Activated T-cell treated with anti-CD3 and anti-CD28 coated beads, Interleukin-2, amount 50 U/mL, for 24 hours (primary cell): ENCODE measurements around the gene ATP8B4.
A peak's percentile ranks its signal among the peaks of the same experiment; 100 is the strongest.

Experiments used
- DNase-seq: peaks from one replicate; pipeline ENCODE4 v3.0.0-alpha.2; 2020
- H3K27ac Mint-ChIP-seq: 2 replicates; pipeline ENCODE4 v1.8.0; 2020; ENCODE audit warnings: mild to moderate bottlenecking, mixed read lengths
- H3K27me3 Mint-ChIP-seq: 2 replicates; pipeline ENCODE4 v1.8.0; 2020; ENCODE audit warnings: mixed read lengths
- H3K36me3 Mint-ChIP-seq: 2 replicates; pipeline ENCODE4 v1.8.0; 2020; ENCODE audit warnings: low read depth, mixed read lengths
- H3K4me1 Mint-ChIP-seq: 2 replicates; pipeline ENCODE4 v1.8.0; 2020; ENCODE audit warnings: low read depth, mixed read lengths
- H3K4me3 Mint-ChIP-seq: 2 replicates; pipeline ENCODE4 v1.8.0; 2020; ENCODE audit warnings: mild to moderate bottlenecking, moderate library complexity, mixed read lengths
- H3K9me3 Mint-ChIP-seq: 2 replicates; pipeline ENCODE4 v1.8.0; 2020; ENCODE audit warnings: mixed read lengths

ATP8B4 gene

GRCh38 chr15:50016951-50017350 lies 102.1 kb downstream of the ATP8B4 start:
- no peak overlapping the region for H3K4me3 Mint-ChIP-seq
- no peaks in the 10 kb centered on the region for H3K36me3 Mint-ChIP-seq
- H3K27me3 Mint-ChIP-seq: peaks cover 10% of the 10 kb centered on the region
- no peak for DNase-seq
- peaks cover 1% of the 10 kb centered on the region for H3K4me1 Mint-ChIP-seq
- no peaks in the 10 kb centered on the region for H3K9me3 Mint-ChIP-seq
- H3K27ac Mint-ChIP-seq: no peak overlapping the region

DNA sequence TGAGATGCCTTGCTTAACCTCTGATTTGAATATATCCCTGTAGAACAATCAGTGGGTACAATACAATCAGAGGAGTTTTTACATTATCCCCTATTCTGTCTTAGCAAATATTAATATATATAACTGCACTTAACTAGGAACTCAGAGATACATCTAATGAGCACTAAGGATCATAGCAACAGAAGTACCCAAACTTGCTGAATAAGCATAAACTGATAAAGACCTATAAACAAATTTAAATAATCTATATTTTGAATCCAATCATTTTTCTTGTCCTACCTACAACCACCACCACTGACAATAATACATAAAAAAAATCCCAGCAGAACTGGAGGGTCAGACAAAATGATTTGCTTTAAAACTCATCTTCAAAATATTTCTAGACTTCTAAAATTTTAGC lies 106.2 kb downstream of the ATP8B4 start:
- Mint-ChIP-seq H3K9me3 (no peaks in the 10 kb centered on the region), H3K36me3 (no peaks in the 10 kb centered on the region)

DNA sequence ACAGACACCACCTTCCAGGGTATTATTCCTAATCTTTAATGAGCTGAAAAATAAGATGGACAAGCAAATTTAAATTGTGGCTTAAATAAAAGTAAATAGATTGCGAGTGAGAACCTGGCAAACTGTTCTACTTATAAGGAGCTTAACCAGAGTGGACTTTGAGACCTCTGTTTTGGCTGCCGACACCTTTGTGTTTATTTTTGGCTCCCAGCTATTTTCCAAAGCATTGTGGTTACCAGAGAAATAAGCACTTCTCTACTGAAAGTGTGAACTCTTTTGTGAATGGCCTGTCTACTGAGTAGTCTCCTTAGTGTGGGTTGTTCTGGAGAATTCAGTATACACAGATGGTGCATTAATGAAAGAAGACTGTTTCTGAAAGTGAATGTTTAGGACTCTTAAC lies 109.4 kb downstream of the ATP8B4 start:
- H3K27me3 Mint-ChIP-seq: peaks cover 6% of the 10 kb centered on the region
- H3K27ac Mint-ChIP-seq: no peak overlapping the region
- H3K4me1 Mint-ChIP-seq: no peaks in the 10 kb centered on the region
- H3K9me3 Mint-ChIP-seq: no peaks in the 10 kb centered on the region
- H3K4me3 Mint-ChIP-seq: no peak overlapping the region
- no peak for DNase-seq
- no peaks in the 10 kb centered on the region for H3K36me3 Mint-ChIP-seq

More for the DNA sequence above, 106.2 kb downstream of the ATP8B4 start:
- no peak for DNase-seq
- no peaks in the 10 kb centered on the region for H3K4me1 Mint-ChIP-seq
- H3K27me3 Mint-ChIP-seq: peaks cover 6% of the 10 kb centered on the region
- H3K27ac Mint-ChIP-seq: no peak overlapping the region
- no peak overlapping the region for H3K4me3 Mint-ChIP-seq

DNA sequence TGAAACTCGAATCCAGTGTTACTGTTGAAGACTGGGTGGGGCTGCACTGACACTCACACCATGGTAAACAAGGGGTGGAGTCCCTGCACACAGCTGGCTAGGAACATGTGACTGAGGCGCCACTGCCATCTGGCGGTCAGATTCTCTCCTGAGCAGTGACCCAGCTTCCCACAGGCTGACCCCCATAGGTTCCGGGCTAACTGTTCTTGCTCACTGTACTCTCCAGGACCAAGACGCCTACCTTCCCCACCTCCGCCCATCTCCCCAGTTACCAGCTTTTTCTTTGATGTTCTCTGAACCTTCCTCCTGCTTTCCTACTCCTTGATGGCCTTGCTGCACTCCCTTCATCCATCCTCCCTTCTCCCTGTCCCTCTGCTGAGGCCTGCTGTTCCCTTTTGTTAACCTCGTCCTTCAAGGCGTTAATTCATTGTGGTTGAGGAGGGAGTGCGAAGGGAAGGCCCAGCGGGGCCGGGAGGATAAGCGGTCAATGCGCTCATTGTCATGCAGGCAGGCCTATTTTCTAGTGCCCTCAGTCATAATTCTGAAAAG lies 115.2 kb downstream of the ATP8B4 start:
- no peaks in the 10 kb centered on the region for H3K9me3 Mint-ChIP-seq
- no peak overlapping the region for H3K27ac Mint-ChIP-seq
- peaks cover 6% of the 10 kb centered on the region for H3K27me3 Mint-ChIP-seq
- H3K36me3 Mint-ChIP-seq: no peaks in the 10 kb centered on the region
- no peak overlapping the region for H3K4me3 Mint-ChIP-seq
- peak; percentile 61 for DNase-seq
- H3K4me1 Mint-ChIP-seq: peaks cover 6% of the 10 kb centered on the region

- Mint-ChIP-seq H3K4me1 (no peaks in the 10 kb centered on the region), H3K27me3 (no peaks in the 10 kb centered on the region), H3K9me3 (no peaks in the 10 kb centered on the region), H3K27ac (no peak overlapping the region), H3K4me3 (no peak overlapping the region), H3K36me3 (no peaks in the 10 kb centered on the region)
- DNase-seq: no peak
Observed at GRCh38 chr15:49991587-49991986, 127.4 kb downstream of the ATP8B4 start.

DNA sequence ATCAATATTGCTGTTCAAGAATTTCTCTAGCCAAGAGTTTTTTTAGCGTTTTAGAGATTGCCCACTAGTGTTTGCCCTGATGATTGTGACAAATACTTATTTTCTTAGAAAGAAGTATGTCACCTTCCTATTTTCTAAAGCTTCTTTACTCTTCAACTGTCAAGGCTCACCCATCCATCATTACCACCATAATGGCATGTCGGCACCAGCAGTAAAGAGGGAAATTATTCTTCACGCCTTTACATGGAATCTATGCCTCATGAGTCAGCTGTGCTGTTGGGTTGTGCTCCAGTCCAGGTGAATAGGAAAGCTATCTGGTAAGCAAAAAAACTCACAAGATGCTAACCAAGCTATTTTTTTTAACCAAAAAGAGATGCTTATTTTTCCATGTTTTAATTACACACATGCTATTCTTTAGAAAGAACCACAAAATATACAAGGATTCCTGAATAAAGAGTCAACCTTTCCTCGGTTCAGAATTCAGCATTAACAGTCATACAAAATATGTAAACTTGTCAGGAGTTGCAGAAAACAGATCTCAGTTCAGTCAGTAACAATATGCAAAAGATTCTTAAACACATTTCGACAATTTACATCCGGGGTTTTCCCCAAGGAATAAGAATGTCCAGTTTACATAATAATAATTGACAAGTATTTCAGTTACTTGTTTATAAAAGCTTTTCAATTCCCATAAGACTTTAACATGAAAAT lies 128.0 kb downstream of the ATP8B4 start:
- H3K36me3 Mint-ChIP-seq: no peaks in the 10 kb centered on the region
- no peaks in the 10 kb centered on the region for H3K27me3 Mint-ChIP-seq
- no peak overlapping the region for H3K27ac Mint-ChIP-seq
- H3K9me3 Mint-ChIP-seq: no peaks in the 10 kb centered on the region
- no peak overlapping the region for H3K4me3 Mint-ChIP-seq
- no peaks in the 10 kb centered on the region for H3K4me1 Mint-ChIP-seq
- no peak for DNase-seq

DNA sequence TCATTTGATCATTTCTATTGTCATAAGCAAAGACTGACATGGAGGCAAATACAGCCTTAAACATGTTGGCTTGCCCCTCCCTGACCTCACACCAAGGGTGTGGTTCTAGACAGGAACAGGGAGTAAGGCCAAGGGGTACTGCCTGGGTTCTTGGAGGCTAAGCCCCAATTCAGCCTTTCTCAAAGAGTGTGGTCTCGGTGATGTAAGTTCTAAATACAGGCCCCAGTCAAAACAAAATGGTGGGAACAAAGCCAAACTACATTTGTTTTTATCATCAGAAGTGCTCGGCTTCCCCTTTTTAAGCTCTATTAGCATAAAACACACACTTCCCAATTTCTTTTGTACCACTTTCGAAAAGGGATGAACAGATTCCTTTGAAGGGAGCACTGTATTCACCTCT lies 129.5 kb downstream of the ATP8B4 start:
- Mint-ChIP-seq H3K36me3 (no peaks in the 10 kb centered on the region), H3K27me3 (no peaks in the 10 kb centered on the region), H3K4me1 (no peaks in the 10 kb centered on the region), H3K4me3 (no peak overlapping the region), H3K27ac (no peak overlapping the region), H3K9me3 (no peaks in the 10 kb centered on the region)
- DNase-seq: no peak

DNA sequence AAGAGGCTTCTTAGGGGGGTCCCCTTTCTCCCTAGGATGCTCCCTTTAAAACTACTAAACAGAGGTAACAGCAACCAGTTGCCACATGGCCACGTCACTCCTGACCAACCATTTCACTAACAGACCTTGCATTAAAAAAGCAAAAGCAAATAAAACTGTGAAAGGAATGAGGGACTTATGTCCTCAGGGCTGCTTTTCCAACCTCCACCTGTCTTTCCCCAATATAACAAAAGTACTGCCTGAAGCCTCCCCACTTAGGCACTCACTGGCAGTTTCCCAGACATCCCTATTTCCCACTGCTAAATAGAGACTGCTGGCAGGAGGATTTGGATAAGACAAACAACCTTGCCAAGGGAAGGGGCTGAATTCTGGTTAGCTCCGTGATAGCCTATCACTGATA lies 130.3 kb downstream of the ATP8B4 start:
- Mint-ChIP-seq H3K27ac (no peak overlapping the region), H3K9me3 (no peaks in the 10 kb centered on the region), H3K4me3 (no peak overlapping the region), H3K27me3 (no peaks in the 10 kb centered on the region), H3K36me3 (no peaks in the 10 kb centered on the region), H3K4me1 (no peaks in the 10 kb centered on the region)
- no peak for DNase-seq

- H3K4me1 Mint-ChIP-seq: no peaks in the 10 kb centered on the region
- H3K27ac Mint-ChIP-seq: no peak overlapping the region
- no peaks in the 10 kb centered on the region for H3K27me3 Mint-ChIP-seq
- H3K9me3 Mint-ChIP-seq: no peaks in the 10 kb centered on the region
- no peaks in the 10 kb centered on the region for H3K36me3 Mint-ChIP-seq
- no peak for DNase-seq
- H3K4me3 Mint-ChIP-seq: no peak overlapping the region
Observed at GRCh38 chr15:49987896-49988295, 131.1 kb downstream of the ATP8B4 start.

DNA sequence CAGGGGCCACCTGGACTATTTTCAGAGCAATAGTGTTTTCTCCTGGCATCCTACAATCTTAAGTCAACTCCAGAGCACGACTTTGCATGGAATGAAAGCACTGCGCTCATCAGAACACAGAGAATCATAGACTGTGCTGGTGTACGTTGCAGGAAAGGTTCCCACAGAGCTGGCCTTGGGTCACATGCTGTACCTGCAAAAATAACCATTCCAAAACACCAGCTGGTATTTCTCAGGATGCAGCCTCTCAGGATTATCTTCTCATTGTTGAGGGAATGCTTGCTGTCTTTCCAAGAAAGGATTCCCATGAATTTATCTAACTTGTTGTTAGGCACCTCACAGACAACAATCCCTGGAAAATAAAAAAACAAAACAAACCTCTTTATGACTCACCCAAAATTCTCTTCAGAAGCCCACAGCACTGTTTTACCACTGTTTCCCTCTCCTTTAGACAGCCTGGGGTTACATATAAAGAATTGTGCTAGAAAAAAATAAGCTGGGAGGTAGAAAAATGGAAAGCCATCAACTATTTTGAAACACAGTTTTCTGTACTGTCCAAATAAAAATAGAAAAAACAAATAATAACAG lies 131.7 kb downstream of the ATP8B4 start:
- DNase-seq: no peak
- Mint-ChIP-seq H3K27me3 (no peaks in the 10 kb centered on the region), H3K36me3 (no peaks in the 10 kb centered on the region), H3K4me1 (no peaks in the 10 kb centered on the region), H3K27ac (no peak overlapping the region), H3K4me3 (no peak overlapping the region), H3K9me3 (no peaks in the 10 kb centered on the region)

DNA sequence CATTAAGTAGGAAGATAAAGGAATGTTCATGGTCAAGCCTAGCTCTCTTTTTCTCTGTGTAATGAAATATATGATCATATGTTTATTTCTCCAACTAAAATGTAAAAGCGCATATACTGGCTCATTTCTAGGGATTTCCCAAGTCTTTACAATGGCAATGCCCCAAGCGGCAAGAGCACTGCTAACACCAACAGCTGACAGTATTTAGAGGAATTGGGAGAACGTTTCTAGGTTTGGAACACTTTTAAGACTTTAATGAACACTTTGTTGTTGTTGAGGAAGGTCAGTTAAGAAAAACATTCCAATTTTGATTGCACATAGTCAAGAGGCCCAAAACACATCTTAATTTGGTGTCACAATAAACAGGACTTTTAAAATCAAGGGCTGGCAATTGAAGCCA lies 132.7 kb downstream of the ATP8B4 start:
- Mint-ChIP-seq H3K27ac (no peak overlapping the region), H3K27me3 (no peaks in the 10 kb centered on the region), H3K4me1 (no peaks in the 10 kb centered on the region), H3K4me3 (no peak overlapping the region), H3K36me3 (no peaks in the 10 kb centered on the region), H3K9me3 (no peaks in the 10 kb centered on the region)
- no peak for DNase-seq

DNA sequence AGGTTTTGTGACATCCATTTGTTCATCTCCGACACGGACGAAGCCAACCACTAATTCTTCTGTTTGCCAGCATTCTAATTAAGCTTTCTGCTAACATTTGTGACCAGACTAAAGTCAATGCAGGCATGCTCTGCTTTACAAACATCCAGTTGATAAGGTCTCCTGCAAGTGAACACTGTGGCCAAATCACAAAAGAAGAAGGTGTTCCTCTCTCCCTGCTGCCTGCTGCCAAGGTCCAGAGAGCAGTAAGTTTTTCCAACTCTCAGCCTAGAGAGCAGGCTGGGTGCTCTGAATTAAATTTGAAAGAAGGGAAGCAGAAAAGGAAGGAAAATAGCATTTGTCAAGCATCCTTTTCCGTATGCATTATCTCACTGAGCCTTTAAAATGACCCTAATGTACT lies 133.6 kb downstream of the ATP8B4 start:
- Mint-ChIP-seq H3K36me3 (no peaks in the 10 kb centered on the region), H3K27ac (no peak overlapping the region), H3K9me3 (no peaks in the 10 kb centered on the region), H3K4me1 (no peaks in the 10 kb centered on the region), H3K27me3 (no peaks in the 10 kb centered on the region), H3K4me3 (no peak overlapping the region)
- no peak for DNase-seq

DNA sequence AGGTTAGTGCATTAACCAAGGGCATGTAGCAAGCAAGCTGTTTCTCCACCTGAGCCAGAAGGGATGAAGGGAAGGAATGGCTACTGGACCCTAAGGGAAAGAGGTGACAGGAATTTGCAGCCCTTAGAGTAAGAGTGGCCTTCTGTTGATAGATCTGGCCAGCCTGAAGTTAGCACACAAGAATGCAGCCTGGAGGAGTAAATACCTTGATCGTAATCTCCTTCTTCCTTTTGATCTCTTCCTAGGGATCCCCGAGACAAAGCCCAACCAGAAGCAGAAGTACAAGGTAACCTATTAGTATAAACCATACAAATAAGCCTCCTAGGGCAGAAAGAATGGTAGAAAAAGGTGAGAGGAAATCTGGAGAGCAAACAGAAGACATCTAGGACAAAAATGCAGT lies 134.6 kb downstream of the ATP8B4 start:
- DNase-seq: no peak
- Mint-ChIP-seq H3K4me1 (peaks cover 9% of the 10 kb centered on the region), H3K27me3 (peaks cover 2% of the 10 kb centered on the region), H3K27ac (no peak overlapping the region), H3K9me3 (no peaks in the 10 kb centered on the region), H3K36me3 (no peaks in the 10 kb centered on the region), H3K4me3 (no peak overlapping the region)

DNA sequence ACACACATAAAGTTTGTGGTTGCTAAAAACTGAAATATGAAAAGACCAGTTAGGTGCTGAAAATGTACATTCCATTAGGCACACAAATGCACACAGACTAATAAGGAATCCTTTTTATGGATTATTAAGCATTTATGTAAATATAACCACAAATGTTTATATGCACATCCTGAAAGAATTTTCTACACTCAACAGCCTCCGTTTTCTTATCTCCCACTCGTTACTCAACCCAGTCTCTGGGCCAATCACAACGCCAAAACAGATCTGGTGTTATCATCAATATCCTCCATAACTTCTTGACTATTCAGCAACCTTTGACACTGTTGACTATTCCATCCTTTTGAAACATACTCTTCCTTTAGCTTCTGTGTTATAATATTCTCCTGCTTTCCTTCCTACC lies 136.4 kb downstream of the ATP8B4 start:
- H3K4me1 Mint-ChIP-seq: peaks cover 9% of the 10 kb centered on the region
- H3K9me3 Mint-ChIP-seq: no peaks in the 10 kb centered on the region
- H3K4me3 Mint-ChIP-seq: no peak overlapping the region
- no peak overlapping the region for H3K27ac Mint-ChIP-seq
- peaks cover 5% of the 10 kb centered on the region for H3K27me3 Mint-ChIP-seq
- no peaks in the 10 kb centered on the region for H3K36me3 Mint-ChIP-seq
- no peak for DNase-seq

- Mint-ChIP-seq H3K27me3 (peaks cover 11% of the 10 kb centered on the region), H3K9me3 (no peaks in the 10 kb centered on the region), H3K4me1 (peaks cover 9% of the 10 kb centered on the region), H3K36me3 (no peaks in the 10 kb centered on the region), H3K4me3 (no peak overlapping the region), H3K27ac (no peak overlapping the region)
- DNase-seq: no peak
Observed at GRCh38 chr15:49979705-49980382, 139.2 kb downstream of the ATP8B4 start.
